Progenitor cell of endocrine pancreas (in vitro differentiated cells): ENCODE data around the gene PTPN18. TPM values are rescaled to one million over a fixed set of nuclear protein-coding genes. Genes with fewer than 3 reads are reported as not detected.

ENCODE experiments used
- DNase-seq: peaks from one replicate; pipeline ENCODE4 v3.0.0; 2021; ENCODE audit warnings: low spot score; ENCODE audit not compliant: unreplicated experiment
- H3K27ac Mint-ChIP-seq: 2 replicates; pipeline ENCODE4 v1.8.0; 2021; ENCODE audit warnings: mild to moderate bottlenecking, moderate library complexity, mixed read lengths
- H3K27me3 Mint-ChIP-seq: 2 replicates; pipeline ENCODE4 v1.8.0; 2021; ENCODE audit warnings: mixed read lengths
- H3K36me3 Mint-ChIP-seq: 2 replicates; pipeline ENCODE4 v1.8.0; 2022; ENCODE audit warnings: mixed read lengths; ENCODE audit not compliant: insufficient read depth
- H3K4me1 Mint-ChIP-seq: 2 replicates; pipeline ENCODE4 v1.8.0; 2021; ENCODE audit warnings: low read depth, mixed read lengths
- H3K4me3 Mint-ChIP-seq: 2 replicates; pipeline ENCODE4 v1.8.0; 2021; ENCODE audit warnings: low read depth, mild to moderate bottlenecking, moderate library complexity, mixed read lengths
- H3K9me3 Mint-ChIP-seq: 2 replicates; pipeline ENCODE4 v1.8.0; 2021; ENCODE audit warnings: low read depth, mixed read lengths
- CTCF ChIP-seq: fragments of 200-600 bp; sonication (generic); IDR thresholded peaks from one replicate; pipeline ENCODE4 v1.5.0; 2021; ENCODE audit warnings: antibody characterized with exemption, mild to moderate bottlenecking; ENCODE audit not compliant: unreplicated experiment
- total RNA-seq: library from RNA; stranded (reverse); gene quantifications from 2 replicates; pipeline ENCODE4 v1.2.1, GENCODE V29; 2021

The PTPN18 gene
- total RNA-seq, 1 donor from 2014 or later, result 47.5 TPM

- no peak for TF ChIP-seq CTCF
- peaks cover 7% of the 10 kb centered on the region for H3K36me3 Mint-ChIP-seq
These were observed 22.5 kb downstream of the PTPN18 start for GRCh38 chr2:130378206-130378897.

GRCh38 chr2:130378898-130379214 is 23.0 kb downstream of the PTPN18 start:
- DNase-seq, result no peak
- TF ChIP-seq CTCF, result no peak
- Mint-ChIP-seq H3K9me3 (no peaks in the 10 kb centered on the region), H3K27ac (no peak overlapping the region), H3K4me1 (peaks cover 6% of the 10 kb centered on the region), H3K4me3 (no peak overlapping the region), H3K36me3 (peaks cover 5% of the 10 kb centered on the region), H3K27me3 (no peaks in the 10 kb centered on the region)

More at GRCh38 chr2:130378206-130378897, 22.5 kb downstream of the PTPN18 start:
- Mint-ChIP-seq H3K4me1 (peaks cover 7% of the 10 kb centered on the region), H3K27me3 (peaks cover 2% of the 10 kb centered on the region), H3K27ac (no peak overlapping the region), H3K9me3 (no peaks in the 10 kb centered on the region), H3K4me3 (no peak overlapping the region)
- DNase-seq, result no peak

- no peaks in the 10 kb centered on the region for H3K27me3 Mint-ChIP-seq
- peaks cover 4% of the 10 kb centered on the region for H3K4me1 Mint-ChIP-seq
- TF ChIP-seq CTCF, result no peak
- DNase-seq, result no peak
- no peak overlapping the region for H3K27ac Mint-ChIP-seq
- no peak overlapping the region for H3K4me3 Mint-ChIP-seq
- peaks cover 5% of the 10 kb centered on the region for H3K36me3 Mint-ChIP-seq
- H3K9me3 Mint-ChIP-seq, result no peaks in the 10 kb centered on the region
These were observed 24.5 kb downstream of the PTPN18 start for GRCh38 chr2:130380096-130380934.

- Mint-ChIP-seq H3K4me1 (peaks cover 4% of the 10 kb centered on the region), H3K4me3 (no peak overlapping the region), H3K9me3 (no peaks in the 10 kb centered on the region), H3K27ac (no peak overlapping the region), H3K36me3 (peaks cover 2% of the 10 kb centered on the region), H3K27me3 (no peaks in the 10 kb centered on the region)
- DNase-seq, result no peak
- TF ChIP-seq CTCF, result no peak
These were observed 25.3 kb downstream of the PTPN18 start for GRCh38 chr2:130381145-130381544.

GRCh38 chr2:130381619-130382018 is 25.8 kb downstream of the PTPN18 start:
- Mint-ChIP-seq H3K9me3 (no peaks in the 10 kb centered on the region), H3K4me3 (no peak overlapping the region), H3K27me3 (no peaks in the 10 kb centered on the region), H3K4me1 (peaks cover 6% of the 10 kb centered on the region), H3K27ac (no peak overlapping the region), H3K36me3 (peaks cover 2% of the 10 kb centered on the region)
- no peak for TF ChIP-seq CTCF
- DNase-seq, result no peak
